ENCODE data around the gene COBLL1.

Gene COBLL1

DNA sequence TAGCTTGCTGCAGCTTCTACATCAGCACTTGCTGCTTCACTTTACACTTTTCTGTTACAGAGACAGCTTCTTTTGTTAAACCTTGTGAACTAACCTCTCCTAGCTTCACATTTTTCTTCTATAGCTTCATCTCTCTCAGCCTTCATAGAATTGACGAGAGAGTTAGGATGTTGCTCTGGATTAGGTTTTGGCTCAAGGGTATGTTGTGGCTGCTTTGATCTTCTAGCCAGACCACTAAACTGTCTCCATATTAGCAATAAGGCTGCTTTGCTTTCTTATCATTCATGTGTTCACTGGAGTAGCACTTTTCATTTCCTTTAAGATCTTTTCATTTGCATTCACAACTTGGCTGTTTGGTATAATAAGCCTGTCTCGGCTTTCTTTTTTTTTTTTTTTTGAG is 174.1 kb downstream of the COBLL1 start:
- H3K27me3 ChIP-seq (ENCODE audit: control insufficient read depth, insufficient read depth, low read length), result no peaks in the 10 kb centered on the region
- H3K4me3 ChIP-seq (ENCODE audit: low read length), result no peak overlapping the region
- no peaks in the 10 kb centered on the region for H3K36me3 ChIP-seq (ENCODE audit: control insufficient read depth, insufficient read depth, low read length)
- H3K9ac ChIP-seq (ENCODE audit: low read length), result no peak overlapping the region
- no peaks in the 10 kb centered on the region for H3K9me3 ChIP-seq (ENCODE audit: control insufficient read depth, low read length)
- H3K4me1 ChIP-seq (ENCODE audit: control insufficient read depth, insufficient read depth, low read length), result no peaks in the 10 kb centered on the region

DNA sequence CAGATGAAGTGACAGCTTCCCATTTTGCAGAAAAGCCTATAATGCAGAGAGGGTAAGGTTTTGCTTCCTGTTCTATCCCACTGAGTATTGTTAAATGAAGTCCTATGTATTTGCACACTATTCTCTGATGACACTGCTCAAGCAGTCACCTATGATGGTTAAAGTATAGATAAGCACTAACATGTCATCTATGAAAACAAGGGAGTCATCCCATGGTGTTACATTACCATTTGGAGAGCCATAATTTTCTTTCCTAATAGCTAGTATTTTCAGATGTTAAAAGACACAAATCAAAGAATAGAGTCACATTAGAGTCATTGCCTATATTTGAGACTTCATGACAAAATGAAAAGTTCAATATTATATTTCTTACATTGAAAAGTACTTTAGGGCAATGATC is 177.6 kb downstream of the COBLL1 start:
- Histone ChIP-seq H3K9me3 (ENCODE audit: control insufficient read depth, low read length) (no peaks in the 10 kb centered on the region), H3K9ac (ENCODE audit: low read length) (no peak overlapping the region), H3K27me3 (ENCODE audit: control insufficient read depth, insufficient read depth, low read length) (no peaks in the 10 kb centered on the region), H3K4me3 (ENCODE audit: low read length) (no peak overlapping the region), H3K36me3 (ENCODE audit: control insufficient read depth, insufficient read depth, low read length) (no peaks in the 10 kb centered on the region), H3K4me1 (ENCODE audit: control insufficient read depth, insufficient read depth, low read length) (no peaks in the 10 kb centered on the region)

DNA sequence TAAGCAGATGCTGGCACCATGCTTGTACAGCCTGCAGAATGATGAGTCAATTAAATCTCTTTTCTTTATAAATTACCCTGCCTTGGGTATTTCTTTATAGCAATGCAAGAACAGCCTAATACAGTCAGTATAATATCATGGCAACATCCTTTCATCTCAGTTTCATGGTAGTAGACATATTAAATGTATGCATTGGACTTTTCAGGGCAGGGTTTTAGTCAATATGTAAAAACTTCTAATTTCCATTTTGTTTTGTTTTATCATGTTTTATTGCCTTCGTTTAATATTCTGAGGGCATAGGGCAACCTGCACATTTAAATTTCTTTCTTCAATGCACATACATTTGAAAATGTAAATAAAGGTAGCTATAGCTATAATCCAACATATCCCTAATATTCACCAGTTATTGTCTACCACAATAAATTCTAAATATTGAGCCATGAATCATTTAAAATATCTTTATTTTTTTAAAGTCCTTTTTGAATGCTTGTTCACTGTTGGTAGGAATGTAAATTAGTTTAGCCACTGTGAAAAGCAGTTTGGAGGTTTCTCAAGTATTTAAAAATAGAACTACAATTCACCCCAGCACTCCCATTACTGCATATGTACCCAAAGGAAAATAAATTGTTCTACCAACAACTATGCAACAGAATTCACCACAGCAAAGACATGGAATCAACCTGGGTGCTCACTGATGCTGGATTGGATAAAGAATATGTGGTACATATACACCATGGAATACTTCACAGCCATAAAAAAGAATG is 178.6 kb downstream of the COBLL1 start:
- Histone ChIP-seq H3K4me3 (ENCODE audit: low read length) (no peak overlapping the region), H3K4me1 (ENCODE audit: control insufficient read depth, insufficient read depth, low read length) (no peaks in the 10 kb centered on the region), H3K9me3 (ENCODE audit: control insufficient read depth, low read length) (no peaks in the 10 kb centered on the region), H3K27me3 (ENCODE audit: control insufficient read depth, insufficient read depth, low read length) (no peaks in the 10 kb centered on the region), H3K9ac (ENCODE audit: low read length) (no peak overlapping the region), H3K36me3 (ENCODE audit: control insufficient read depth, insufficient read depth, low read length) (no peaks in the 10 kb centered on the region)

DNA sequence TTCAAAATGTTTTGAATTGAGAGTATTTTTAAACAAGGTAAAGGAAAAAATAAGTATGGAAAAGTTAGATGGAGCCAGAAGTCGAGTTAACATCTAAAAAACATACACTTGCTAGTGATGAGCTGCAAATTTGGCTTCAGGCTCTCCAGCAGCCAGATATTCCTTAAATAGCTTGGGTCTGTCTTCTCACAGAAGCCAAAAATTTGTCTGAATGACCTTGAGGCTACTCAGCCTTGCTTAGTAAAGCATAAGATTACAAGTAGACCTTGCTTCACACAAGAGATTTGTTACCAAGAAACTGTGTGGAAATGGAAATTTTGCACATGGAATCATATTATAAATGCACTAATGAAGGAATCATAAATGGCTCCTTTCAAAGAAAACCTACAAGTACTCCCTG is 179.6 kb downstream of the COBLL1 start:
- H3K27me3 ChIP-seq (ENCODE audit: control insufficient read depth, insufficient read depth, low read length), result no peaks in the 10 kb centered on the region
- H3K9ac ChIP-seq (ENCODE audit: low read length), result no peak overlapping the region
- no peaks in the 10 kb centered on the region for H3K9me3 ChIP-seq (ENCODE audit: control insufficient read depth, low read length)
- no peaks in the 10 kb centered on the region for H3K36me3 ChIP-seq (ENCODE audit: control insufficient read depth, insufficient read depth, low read length)
- no peaks in the 10 kb centered on the region for H3K4me1 ChIP-seq (ENCODE audit: control insufficient read depth, insufficient read depth, low read length)
- no peak overlapping the region for H3K4me3 ChIP-seq (ENCODE audit: low read length)

DNA sequence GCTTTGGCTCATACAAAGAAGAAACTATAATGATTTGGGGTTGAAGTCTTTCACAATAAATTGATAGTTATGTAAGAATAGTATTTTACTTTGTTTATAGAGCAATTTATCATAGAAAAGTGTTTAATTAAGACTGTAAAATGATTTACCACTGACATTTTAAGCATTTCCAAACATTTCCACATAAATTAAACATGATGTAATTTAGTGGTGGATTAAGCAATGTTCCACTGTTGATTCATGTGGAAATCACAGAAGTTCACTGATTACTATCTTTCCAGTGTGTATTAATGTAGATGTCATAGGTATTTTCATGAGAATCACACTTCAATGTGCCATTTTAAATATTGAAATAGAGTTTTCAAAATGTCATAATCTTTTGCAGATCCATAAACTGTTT is 180.3 kb downstream of the COBLL1 start:
- Histone ChIP-seq H3K9ac (ENCODE audit: low read length) (no peak overlapping the region), H3K27me3 (ENCODE audit: control insufficient read depth, insufficient read depth, low read length) (no peaks in the 10 kb centered on the region), H3K4me3 (ENCODE audit: low read length) (no peak overlapping the region), H3K9me3 (ENCODE audit: control insufficient read depth, low read length) (no peaks in the 10 kb centered on the region), H3K36me3 (ENCODE audit: control insufficient read depth, insufficient read depth, low read length) (no peaks in the 10 kb centered on the region), H3K4me1 (ENCODE audit: control insufficient read depth, insufficient read depth, low read length) (no peaks in the 10 kb centered on the region)

DNA sequence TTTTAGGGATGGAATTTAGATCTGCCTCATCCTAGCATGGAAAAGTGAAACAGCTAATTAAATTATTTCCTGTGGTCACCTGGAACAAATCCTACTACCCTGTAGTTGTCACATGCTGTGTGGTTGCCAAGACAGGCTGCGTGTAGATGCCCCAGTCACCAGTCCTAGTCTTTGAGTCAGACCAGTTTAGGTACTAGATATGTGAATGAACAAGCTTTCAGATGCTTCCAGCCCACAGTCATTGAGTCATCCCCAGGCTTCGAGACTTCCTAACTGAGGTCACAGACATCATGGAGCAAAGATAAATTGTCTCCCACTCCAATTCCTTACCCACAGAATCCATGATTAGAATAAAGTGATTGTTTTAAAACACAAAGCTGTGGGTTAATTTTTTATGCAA is 184.5 kb downstream of the COBLL1 start:
- Histone ChIP-seq H3K9me3 (ENCODE audit: control insufficient read depth, low read length) (no peaks in the 10 kb centered on the region), H3K4me1 (ENCODE audit: control insufficient read depth, insufficient read depth, low read length) (no peaks in the 10 kb centered on the region), H3K27me3 (ENCODE audit: control insufficient read depth, insufficient read depth, low read length) (no peaks in the 10 kb centered on the region), H3K9ac (ENCODE audit: low read length) (no peak overlapping the region), H3K4me3 (ENCODE audit: low read length) (no peak overlapping the region), H3K36me3 (ENCODE audit: control insufficient read depth, insufficient read depth, low read length) (no peaks in the 10 kb centered on the region)

DNA sequence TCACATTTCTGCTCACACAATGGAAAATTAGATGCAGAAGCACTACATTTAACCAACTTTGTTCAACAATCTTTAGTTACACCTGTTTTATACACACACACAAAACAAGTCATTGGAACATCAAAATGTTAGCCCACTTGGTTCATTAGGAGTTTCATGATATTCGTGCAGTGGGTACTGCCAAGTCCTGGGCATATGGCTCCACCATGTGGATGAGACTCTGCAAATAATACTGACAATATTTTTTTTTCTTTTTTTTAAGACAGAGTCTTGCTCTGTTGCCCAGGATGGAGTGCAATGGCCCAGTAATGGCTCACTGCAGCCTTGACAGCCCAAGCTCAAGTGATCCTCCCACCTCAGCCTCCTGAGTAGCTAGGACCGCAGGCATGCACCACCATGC is 185.9 kb downstream of the COBLL1 start:
- H3K4me3 ChIP-seq (ENCODE audit: low read length), result no peak overlapping the region
- no peaks in the 10 kb centered on the region for H3K36me3 ChIP-seq (ENCODE audit: control insufficient read depth, insufficient read depth, low read length)
- H3K9me3 ChIP-seq (ENCODE audit: control insufficient read depth, low read length), result no peaks in the 10 kb centered on the region
- H3K9ac ChIP-seq (ENCODE audit: low read length), result no peak overlapping the region
- H3K4me1 ChIP-seq (ENCODE audit: control insufficient read depth, insufficient read depth, low read length), result no peaks in the 10 kb centered on the region
- H3K27me3 ChIP-seq (ENCODE audit: control insufficient read depth, insufficient read depth, low read length), result no peaks in the 10 kb centered on the region

DNA sequence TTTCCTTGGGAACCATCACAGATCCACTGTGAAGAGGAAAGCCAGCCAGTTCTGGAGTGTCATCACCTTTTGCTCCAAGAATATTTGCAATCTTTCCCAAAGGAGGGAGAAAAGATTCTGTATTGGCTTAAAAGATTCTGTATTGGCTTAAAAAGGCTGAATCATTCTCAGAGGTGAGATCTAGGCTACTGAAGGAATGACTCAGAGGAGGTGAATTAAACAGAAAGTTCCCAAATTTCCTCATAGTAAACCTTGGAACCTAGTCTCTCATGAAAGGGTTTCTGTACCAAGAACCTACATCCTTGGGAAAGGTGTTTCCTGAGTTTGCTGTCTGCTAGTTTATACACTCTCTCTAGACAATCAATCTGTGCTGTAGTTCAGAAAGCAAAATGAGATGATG is 186.3 kb downstream of the COBLL1 start:
- Histone ChIP-seq H3K27me3 (ENCODE audit: control insufficient read depth, insufficient read depth, low read length) (no peaks in the 10 kb centered on the region), H3K4me3 (ENCODE audit: low read length) (no peak overlapping the region), H3K4me1 (ENCODE audit: control insufficient read depth, insufficient read depth, low read length) (no peaks in the 10 kb centered on the region), H3K36me3 (ENCODE audit: control insufficient read depth, insufficient read depth, low read length) (no peaks in the 10 kb centered on the region), H3K9ac (ENCODE audit: low read length) (no peak overlapping the region), H3K9me3 (ENCODE audit: control insufficient read depth, low read length) (no peaks in the 10 kb centered on the region)

DNA sequence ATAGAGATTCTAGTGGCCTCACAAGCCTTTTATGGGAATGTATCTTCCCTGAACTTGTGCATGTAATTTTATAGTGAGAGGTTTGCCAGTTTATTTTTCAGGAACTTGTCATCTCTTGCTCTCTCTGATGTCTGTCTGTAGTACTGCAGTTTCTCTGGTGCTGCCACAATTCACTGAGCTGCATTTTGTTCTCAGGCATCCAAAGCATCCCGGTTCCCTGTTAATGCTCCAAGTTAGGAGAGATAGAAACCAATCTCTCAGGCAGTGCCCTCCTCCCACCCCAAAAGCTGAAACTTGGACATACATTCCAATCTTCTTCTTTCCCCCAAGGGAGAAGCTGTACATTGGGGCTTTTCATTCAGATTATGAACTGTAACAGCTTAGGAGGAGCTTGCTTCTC is 190.3 kb downstream of the COBLL1 start:
- no peaks in the 10 kb centered on the region for H3K36me3 ChIP-seq (ENCODE audit: control insufficient read depth, insufficient read depth, low read length)
- H3K9ac ChIP-seq (ENCODE audit: low read length), result no peak overlapping the region
- no peak overlapping the region for H3K4me3 ChIP-seq (ENCODE audit: low read length)
- no peaks in the 10 kb centered on the region for H3K27me3 ChIP-seq (ENCODE audit: control insufficient read depth, insufficient read depth, low read length)
- no peaks in the 10 kb centered on the region for H3K9me3 ChIP-seq (ENCODE audit: control insufficient read depth, low read length)
- no peaks in the 10 kb centered on the region for H3K4me1 ChIP-seq (ENCODE audit: control insufficient read depth, insufficient read depth, low read length)

DNA sequence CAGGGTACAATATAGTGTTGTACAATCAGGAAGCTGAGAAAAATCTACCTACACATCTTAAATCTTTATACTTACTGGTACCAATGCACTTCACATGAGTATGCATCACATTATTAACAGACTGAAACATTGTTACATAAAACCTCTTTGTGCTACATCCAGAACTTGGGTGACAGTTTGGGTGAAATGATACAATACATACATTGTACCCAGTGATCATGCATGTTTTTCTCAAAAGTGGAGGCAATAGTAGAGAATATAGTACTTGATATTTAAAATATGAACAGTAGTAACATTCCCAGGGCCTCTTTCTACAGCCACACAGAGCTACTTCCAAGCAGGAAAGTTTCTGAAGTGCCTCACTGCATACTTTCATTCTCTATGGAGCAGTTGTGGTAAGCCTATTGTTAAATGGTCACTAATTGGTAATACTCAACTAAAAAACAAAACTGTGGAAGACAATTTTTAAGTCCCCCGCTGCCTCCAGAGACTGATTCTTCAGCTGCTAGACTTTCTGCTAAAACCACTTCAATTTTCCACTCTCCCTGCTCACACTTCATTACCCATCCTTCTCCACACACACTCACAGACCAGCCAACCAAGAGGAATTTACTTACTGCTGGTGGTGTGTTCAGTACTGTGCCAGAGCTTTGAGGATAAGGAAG is 197.5 kb downstream of the COBLL1 start:
- Histone ChIP-seq H3K9me3 (ENCODE audit: control insufficient read depth, low read length) (no peaks in the 10 kb centered on the region), H3K36me3 (ENCODE audit: control insufficient read depth, insufficient read depth, low read length) (no peaks in the 10 kb centered on the region), H3K9ac (ENCODE audit: low read length) (no peak overlapping the region), H3K4me1 (ENCODE audit: control insufficient read depth, insufficient read depth, low read length) (no peaks in the 10 kb centered on the region), H3K27me3 (ENCODE audit: control insufficient read depth, insufficient read depth, low read length) (no peaks in the 10 kb centered on the region), H3K4me3 (ENCODE audit: low read length) (no peak overlapping the region)

DNA sequence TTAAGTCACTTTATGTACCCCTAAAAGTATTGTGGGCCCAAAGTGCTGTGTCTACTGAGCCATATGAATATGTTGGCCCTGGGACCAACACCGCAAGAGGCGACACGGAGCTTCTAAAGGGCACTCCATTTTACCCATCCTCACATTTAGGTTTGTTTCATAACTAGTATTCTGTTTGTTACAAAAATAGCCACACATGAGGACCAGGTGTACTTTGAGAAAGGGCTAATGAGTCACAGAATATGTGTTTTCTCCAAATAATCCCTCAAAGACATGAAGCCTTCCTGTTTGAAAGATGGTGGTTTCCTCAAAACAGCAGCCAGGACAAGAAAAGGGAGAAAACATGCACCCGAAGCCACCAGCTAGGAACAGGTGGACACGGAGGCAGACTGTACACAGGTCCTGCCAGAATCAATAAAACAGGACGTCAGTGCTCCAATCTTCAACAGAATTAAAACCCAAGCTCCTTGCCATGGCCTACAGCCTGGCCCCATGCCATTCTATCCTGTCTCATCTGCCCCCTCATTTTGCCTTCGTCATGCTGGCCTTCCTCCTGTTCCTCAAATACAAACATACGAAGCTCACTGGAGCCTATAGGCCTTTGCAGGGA is 198.6 kb downstream of the COBLL1 start:
- Histone ChIP-seq H3K9ac (ENCODE audit: low read length) (no peak overlapping the region), H3K36me3 (ENCODE audit: control insufficient read depth, insufficient read depth, low read length) (no peaks in the 10 kb centered on the region), H3K4me1 (ENCODE audit: control insufficient read depth, insufficient read depth, low read length) (no peaks in the 10 kb centered on the region), H3K27me3 (ENCODE audit: control insufficient read depth, insufficient read depth, low read length) (no peaks in the 10 kb centered on the region), H3K4me3 (ENCODE audit: low read length) (no peak overlapping the region), H3K9me3 (ENCODE audit: control insufficient read depth, low read length) (no peaks in the 10 kb centered on the region)

DNA sequence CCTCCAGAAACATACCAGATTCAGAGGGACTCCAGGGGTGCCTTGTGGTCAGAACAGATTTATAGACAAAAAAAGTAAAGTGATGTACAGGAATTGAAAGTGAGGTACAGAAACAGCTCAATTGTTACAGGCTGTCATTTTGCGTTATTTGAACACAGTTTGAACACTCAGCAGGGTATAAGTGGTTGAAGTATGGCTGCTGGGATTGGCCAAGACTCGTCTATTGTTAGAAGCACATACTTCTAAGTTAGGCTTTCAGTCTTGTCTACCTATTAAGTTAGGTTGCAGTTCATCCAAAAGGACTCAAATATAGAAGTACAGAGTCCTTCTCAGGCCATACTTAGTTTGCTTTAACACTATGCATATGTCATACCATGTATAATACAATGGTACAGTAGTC is 199.4 kb downstream of the COBLL1 start:
- Histone ChIP-seq H3K4me3 (ENCODE audit: low read length) (no peak overlapping the region), H3K36me3 (ENCODE audit: control insufficient read depth, insufficient read depth, low read length) (no peaks in the 10 kb centered on the region), H3K4me1 (ENCODE audit: control insufficient read depth, insufficient read depth, low read length) (no peaks in the 10 kb centered on the region), H3K9me3 (ENCODE audit: control insufficient read depth, low read length) (no peaks in the 10 kb centered on the region), H3K27me3 (ENCODE audit: control insufficient read depth, insufficient read depth, low read length) (no peaks in the 10 kb centered on the region), H3K9ac (ENCODE audit: low read length) (no peak overlapping the region)
